Osteoblast (primary cell): ENCODE data around the gene IGSF9B. TPM values are rescaled to one million over a fixed set of nuclear protein-coding genes. Genes with fewer than 3 reads are reported as not detected.

Source experiments
- DNase-seq: peaks from one replicate; pipeline ENCODE4 v3.0.0; 2011; ENCODE audit warnings: low spot score, mixed read lengths; ENCODE audit not compliant: insufficient read length; ENCODE audit errors: missing footprints
- H2AFZ ChIP-seq: 2 replicates; pipeline ENCODE4 v1.6.0; 2011; ENCODE audit warnings: mild to moderate bottlenecking, low read length
- H3K27ac ChIP-seq: 2 replicates; pipeline ENCODE4 v1.5.1; 2011; ENCODE audit warnings: mild to moderate bottlenecking, low read depth, low read length, moderate library complexity
- H3K27me3 ChIP-seq: 2 replicates; pipeline ENCODE4 v1.6.0; 2012; ENCODE audit warnings: mild to moderate bottlenecking, control low read depth, inconsistent platforms, low read length, moderate library complexity; ENCODE audit not compliant: insufficient read depth
- H3K36me3 ChIP-seq: 2 replicates; pipeline ENCODE4 v1.5.1; 2011; ENCODE audit warnings: mild to moderate bottlenecking, low read length, control low read depth, moderate library complexity; ENCODE audit not compliant: insufficient read depth
- H3K4me1 ChIP-seq: 2 replicates; pipeline ENCODE4 v1.5.1; 2011; ENCODE audit warnings: mild to moderate bottlenecking, low read length, control low read depth, moderate library complexity; ENCODE audit not compliant: insufficient read depth
- H3K4me2 ChIP-seq: 2 replicates; pipeline ENCODE4 v1.6.0; 2011; ENCODE audit warnings: mild to moderate bottlenecking, low read length; ENCODE audit not compliant: insufficient read depth
- H3K4me3 ChIP-seq: fragments of 200-600 bp; sonication (generic); 3 replicates; pipeline ENCODE4 v1.5.1; 2012; ENCODE audit warnings: mild to moderate bottlenecking, low read length, inconsistent platforms; ENCODE audit not compliant: insufficient read depth
- H3K79me2 ChIP-seq: 2 replicates; pipeline ENCODE4 v1.6.0; 2012; ENCODE audit warnings: mild to moderate bottlenecking, low read length, control low read depth, inconsistent platforms; ENCODE audit not compliant: insufficient read depth
- H3K9me3 ChIP-seq: 2 replicates; pipeline ENCODE4 v1.5.1; 2011; ENCODE audit warnings: low read depth, low read length, control low read depth
- H4K20me1 ChIP-seq: 2 replicates; pipeline ENCODE4 v1.6.0; 2012; ENCODE audit warnings: mild to moderate bottlenecking, low read length, control low read depth; ENCODE audit not compliant: insufficient read depth
- CTCF ChIP-seq: IDR thresholded peaks from 2 replicates; pipeline ENCODE4 v1.5.1; 2011; ENCODE audit warnings: mild to moderate bottlenecking, low read depth, low read length, moderate library complexity; ENCODE audit errors: extremely low read depth
- total RNA-seq: library from RNA; depleted of rRNA; stranded (reverse); fragments of >200 nt; gene quantifications from 2 replicates; pipeline ENCODE4 v1.2.3, GENCODE V29; 2012

IGSF9B gene
- total RNA-seq, 1 donor = 0.36 TPM

- Histone ChIP-seq H3K27ac (no peak overlapping the region), H3K4me2 (no peak overlapping the region), H2AFZ (no peak overlapping the region), H3K9me3 (no peaks in the 10 kb centered on the region), H3K27me3 (no peaks in the 10 kb centered on the region), H3K4me1 (no peaks in the 10 kb centered on the region), H3K79me2 (no peaks in the 10 kb centered on the region), H3K4me3 (no peak overlapping the region), H3K36me3 (no peaks in the 10 kb centered on the region), H4K20me1 (no peaks in the 10 kb centered on the region)
- DNase-seq = no peak
- TF ChIP-seq CTCF = no peak
Observed at GRCh38 chr11:133864756-133865155, 92.0 kb downstream of the IGSF9B start.

GRCh38 chr11:133860151-133860550, 96.6 kb downstream of the IGSF9B start:
- Histone ChIP-seq H4K20me1 (no peaks in the 10 kb centered on the region), H3K27ac (no peak overlapping the region), H3K36me3 (no peaks in the 10 kb centered on the region), H3K4me3 (no peak overlapping the region), H2AFZ (no peak overlapping the region), H3K27me3 (no peaks in the 10 kb centered on the region), H3K9me3 (peaks cover 2% of the 10 kb centered on the region), H3K79me2 (no peaks in the 10 kb centered on the region), H3K4me2 (no peak overlapping the region), H3K4me1 (no peaks in the 10 kb centered on the region)
- no peak for DNase-seq
- TF ChIP-seq CTCF = no peak

Other genes starting within 250 kb of the IGSF9B start
- gene SPATA19, start 111.5 kb downstream of the IGSF9B start, total RNA-seq = not detected in 2 replicates
- 56.3 and 57.5 TPM in 2 replicates for gene JAM3, start 112.1 kb upstream of the IGSF9B start, total RNA-seq